Endothelial cell of umbilical vein (primary cell): ENCODE data around the gene IDNK.

Experiments
- CTCF ChIP-seq, 2 donors: IDR thresholded peaks; 1 replicate in 1 of 2; 2 replicates in 1 of 2; pipeline ENCODE4 v1.5.1; 2011; ENCODE audit warnings: low read length in 2 of 2, mild to moderate bottlenecking in 2 of 2, moderate library complexity in 2 of 2, control low read depth in 1 of 2, inconsistent platforms in 1 of 2, low read depth in 1 of 2; ENCODE audit not compliant: insufficient read depth in 1 of 2; ENCODE audit errors: extremely low read depth in 1 of 2
- EZH2 ChIP-seq: IDR thresholded peaks from 2 replicates; pipeline ENCODE4 v1.6.1; 2012; ENCODE audit warnings: borderline replicate concordance, low read depth, mild to moderate bottlenecking, moderate library complexity, low read length, inconsistent platforms; ENCODE audit not compliant: severe bottlenecking
- POLR2A ChIP-seq: IDR thresholded peaks from 2 replicates; pipeline ENCODE4 v1.6.1; 2012; ENCODE audit warnings: low read depth, mild to moderate bottlenecking, control low read depth, low read length
- POLR2AphosphoS5 ChIP-seq: IDR thresholded peaks from 2 replicates; pipeline ENCODE4 v1.6.1; 2012; ENCODE audit warnings: low read depth, mild to moderate bottlenecking, control low read depth, low read length, moderate library complexity; ENCODE audit not compliant: insufficient read depth

- no peak for TF ChIP-seq POLR2A
- no peak for TF ChIP-seq CTCF (IDR thresholded peaks at IDR 0.05; ENCODE audit: extremely low read depth in 1 of 2, insufficient read depth in 1 of 2, low read depth in 1 of 2, low read length in 2 of 2)
- no peak for TF ChIP-seq EZH2
- no peak for TF ChIP-seq POLR2AphosphoS5
These were observed 13.9 kb downstream of the IDNK start for GRCh38 chr9:83636813-83637212.
